WERI-Rb-1 (cell line): ENCODE results near the gene LIFR.
"Not testable (repeated sequence)": the region's sequence is repeated elsewhere in the genome, so short reads cannot be mapped to it uniquely, and the experiment has no call there.

Experiments used
- DNase-seq: peaks from one replicate; pipeline ENCODE4 v3.0.0-alpha.2; 2020
- H3K27ac ChIP-seq: fragments of 250-450 bp; sonication (Bioruptor Pico); 2 replicates; pipeline ENCODE4 v1.5.1; 2020; ENCODE audit warnings: mild to moderate bottlenecking, moderate library complexity
- H3K27me3 ChIP-seq: fragments of 250-450 bp; sonication (Bioruptor Pico); 2 replicates; pipeline ENCODE4 v1.5.1; 2021; ENCODE audit warnings: mild to moderate bottlenecking, low read depth, moderate library complexity; ENCODE audit not compliant: insufficient read depth, severe bottlenecking
- H3K36me3 ChIP-seq: fragments of 250-450 bp; sonication (Bioruptor Pico); 2 replicates; pipeline ENCODE4 v1.5.1; 2020; ENCODE audit warnings: mild to moderate bottlenecking, moderate library complexity
- H3K4me3 ChIP-seq: 2 replicates; pipeline ENCODE4 v1.5.1; 2011; ENCODE audit warnings: low read depth, mild to moderate bottlenecking, control low read depth, low read length
- H3K9me3 ChIP-seq: fragments of 250-450 bp; sonication (Bioruptor Pico); 2 replicates; pipeline ENCODE4 v1.5.1; 2021; ENCODE audit warnings: mild to moderate bottlenecking, moderate library complexity; ENCODE audit not compliant: severe bottlenecking
- CTCF ChIP-seq: IDR thresholded peaks from 2 replicates; pipeline ENCODE4 v1.5.1; 2011; ENCODE audit warnings: low read depth, mild to moderate bottlenecking, control low read depth, inconsistent platforms, low read length

LIFR gene

GRCh38 chr5:38519476-38519875 is 37.0 kb downstream of the LIFR start:
- no peak overlapping the region for H3K27ac ChIP-seq
- no peaks in the 10 kb centered on the region for H3K36me3 ChIP-seq
- H3K27me3 ChIP-seq, result no peaks in the 10 kb centered on the region
- H3K4me3 ChIP-seq, result no peak overlapping the region
- TF ChIP-seq CTCF, result no peak
- H3K9me3 ChIP-seq, result no peaks in the 10 kb centered on the region
- DNase-seq, result no peak

GRCh38 chr5:38518341-38518740 is 38.1 kb downstream of the LIFR start:
- Histone ChIP-seq H3K27me3 (no peaks in the 10 kb centered on the region), H3K9me3 (no peaks in the 10 kb centered on the region), H3K36me3 (no peaks in the 10 kb centered on the region), H3K4me3 (no peak overlapping the region), H3K27ac (no peak overlapping the region)
- DNase-seq, result no peak
- no peak for TF ChIP-seq CTCF

- not testable (repeated sequence) for H3K4me3 ChIP-seq, DNase-seq, H3K27me3 ChIP-seq
Observed at GRCh38 chr5:38516649-38517048, 39.8 kb downstream of the LIFR start.

GRCh38 chr5:38515646-38516045 is 40.8 kb downstream of the LIFR start:
- no peak overlapping the region for H3K4me3 ChIP-seq
- H3K27me3 ChIP-seq, result no peaks in the 10 kb centered on the region
- no peak overlapping the region for H3K27ac ChIP-seq
- peak; percentile 60 for TF ChIP-seq CTCF
- peak; percentile 19 for DNase-seq
- H3K36me3 ChIP-seq, result no peaks in the 10 kb centered on the region
- H3K9me3 ChIP-seq, result no peaks in the 10 kb centered on the region

More at GRCh38 chr5:38516649-38517048, 39.8 kb downstream of the LIFR start:
- not testable (repeated sequence) for H3K36me3 ChIP-seq, H3K9me3 ChIP-seq, H3K27ac ChIP-seq

- DNase-seq, result no peak
- TF ChIP-seq CTCF, result no peak
- no peaks in the 10 kb centered on the region for H3K9me3 ChIP-seq
- no peaks in the 10 kb centered on the region for H3K36me3 ChIP-seq
- no peak overlapping the region for H3K27ac ChIP-seq
- no peaks in the 10 kb centered on the region for H3K27me3 ChIP-seq
- H3K4me3 ChIP-seq, result no peak overlapping the region
Observed at GRCh38 chr5:38515092-38515491, 41.4 kb downstream of the LIFR start.

GRCh38 chr5:38509185-38509584 is 47.3 kb downstream of the LIFR start:
- H3K27ac ChIP-seq, result no peak overlapping the region
- H3K4me3 ChIP-seq, result no peak overlapping the region
- no peaks in the 10 kb centered on the region for H3K27me3 ChIP-seq
- TF ChIP-seq CTCF, result no peak
- no peak for DNase-seq
- H3K9me3 ChIP-seq, result no peaks in the 10 kb centered on the region
- no peaks in the 10 kb centered on the region for H3K36me3 ChIP-seq
